ENCODE data around the gene SCYL1. TPM values are rescaled to one million over a fixed set of nuclear protein-coding genes. Genes with fewer than 3 reads are reported as not detected.

The SCYL1 gene
- total and polyA plus RNA-seq, 2 experiments from 2014 or later = 146 to 168 TPM

- Histone ChIP-seq H3K9me3 (ENCODE audit: low read depth) (no peaks in the 10 kb centered on the region), H3K4me3 (peak overlapping the region; percentile 99), H3K27ac (peak overlapping the region; percentile 100), H3K27me3 (no peaks in the 10 kb centered on the region), H3K36me3 (peaks cover 60% of the 10 kb centered on the region), H3K4me1 (ENCODE audit: low read depth) (peaks cover 16% of the 10 kb centered on the region)
- DNase-seq (ENCODE audit: low read depth in 1 of 2, low spot score in 1 of 2) = peak in 1 of 2 donors; percentile 61
- TF ChIP-seq CTCF (IDR thresholded peaks at IDR 0.05; ENCODE audit: low read depth, low read length) = no peak
Measured at GRCh38 chr11:65503368-65503948, 21.4 kb upstream of the SCYL1 start.

- peaks cover 60% of the 10 kb centered on the region for H3K36me3 ChIP-seq
- peak; percentile 55 to 80 for DNase-seq (ENCODE audit: low read depth in 1 of 2, low spot score in 1 of 2)
- no peak for TF ChIP-seq CTCF (IDR thresholded peaks at IDR 0.05; ENCODE audit: low read depth, low read length)
- H3K4me3 ChIP-seq = peak overlapping the region; percentile 99
- no peaks in the 10 kb centered on the region for H3K9me3 ChIP-seq (ENCODE audit: low read depth)
- H3K27ac ChIP-seq = peak overlapping the region; percentile 100
- H3K27me3 ChIP-seq = no peaks in the 10 kb centered on the region
- peaks cover 16% of the 10 kb centered on the region for H3K4me1 ChIP-seq (ENCODE audit: low read depth)
Measured at GRCh38 chr11:65503949-65504673, 20.8 kb upstream of the SCYL1 start.

- no peak for TF ChIP-seq CTCF (IDR thresholded peaks at IDR 0.05; ENCODE audit: low read depth, low read length)
Measured at GRCh38 chr11:65504674-65505465, 20.0 kb upstream of the SCYL1 start.

GRCh38 chr11:65505466-65506289 is 19.2 kb upstream of the SCYL1 start:
- peaks cover 16% of the 10 kb centered on the region for H3K4me1 ChIP-seq (ENCODE audit: low read depth)
- peaks cover 57% of the 10 kb centered on the region for H3K36me3 ChIP-seq
- no peak for TF ChIP-seq CTCF (IDR thresholded peaks at IDR 0.05; ENCODE audit: low read depth, low read length)
- H3K4me3 ChIP-seq = peak overlapping the region; percentile 99
- H3K9me3 ChIP-seq (ENCODE audit: low read depth) = no peaks in the 10 kb centered on the region
- H3K27me3 ChIP-seq = no peaks in the 10 kb centered on the region
- peak overlapping the region; percentile 100 for H3K27ac ChIP-seq
- peak in 1 of 2 donors; percentile 67 for DNase-seq (ENCODE audit: low read depth in 1 of 2, low spot score in 1 of 2)

More at GRCh38 chr11:65504674-65505465, 20.0 kb upstream of the SCYL1 start:
- Histone ChIP-seq H3K4me3 (peak overlapping the region; percentile 99), H3K9me3 (ENCODE audit: low read depth) (no peaks in the 10 kb centered on the region), H3K27me3 (no peaks in the 10 kb centered on the region), H3K4me1 (ENCODE audit: low read depth) (peaks cover 16% of the 10 kb centered on the region), H3K27ac (peak overlapping the region; percentile 100), H3K36me3 (peaks cover 60% of the 10 kb centered on the region)
- peak in 1 of 2 donors; percentile 68 for DNase-seq (ENCODE audit: low read depth in 1 of 2, low spot score in 1 of 2)

- no peaks in the 10 kb centered on the region for H3K9me3 ChIP-seq (ENCODE audit: low read depth)
- no peak for DNase-seq (ENCODE audit: low read depth in 1 of 2, low spot score in 1 of 2)
- peaks cover 52% of the 10 kb centered on the region for H3K36me3 ChIP-seq
- H3K4me1 ChIP-seq (ENCODE audit: low read depth) = peaks cover 16% of the 10 kb centered on the region
- TF ChIP-seq CTCF (IDR thresholded peaks at IDR 0.05; ENCODE audit: low read depth, low read length) = no peak
- no peaks in the 10 kb centered on the region for H3K27me3 ChIP-seq
- peak overlapping the region; percentile 99 for H3K4me3 ChIP-seq
- peak overlapping the region; percentile 100 for H3K27ac ChIP-seq
Measured at GRCh38 chr11:65506290-65506771, 18.6 kb upstream of the SCYL1 start.
